Mammary epithelial cell (primary cell): ENCODE data around the gene PIKFYVE.

ENCODE experiments used
- EZH2 ChIP-seq: IDR thresholded peaks from 2 replicates; pipeline ENCODE4 v1.6.1; 2012; ENCODE audit warnings: low read length, inconsistent platforms, borderline replicate concordance
- TF ChIP-seq, protein P1 (sequence below), 2 donors: IDR thresholded peaks in 1 of 2; conservative IDR thresholded peaks in 1 of 2; 2 replicates each; pipeline ENCODE4 v1.5.1; 2011 to 2012; ENCODE audit warnings: inconsistent platforms in 2 of 2, low read length in 2 of 2, mild to moderate bottlenecking in 2 of 2, control low read depth in 1 of 2, low read depth in 1 of 2; ENCODE audit not compliant: insufficient read depth in 1 of 2; ENCODE audit errors: extremely low read depth in 1 of 2

DNA sequence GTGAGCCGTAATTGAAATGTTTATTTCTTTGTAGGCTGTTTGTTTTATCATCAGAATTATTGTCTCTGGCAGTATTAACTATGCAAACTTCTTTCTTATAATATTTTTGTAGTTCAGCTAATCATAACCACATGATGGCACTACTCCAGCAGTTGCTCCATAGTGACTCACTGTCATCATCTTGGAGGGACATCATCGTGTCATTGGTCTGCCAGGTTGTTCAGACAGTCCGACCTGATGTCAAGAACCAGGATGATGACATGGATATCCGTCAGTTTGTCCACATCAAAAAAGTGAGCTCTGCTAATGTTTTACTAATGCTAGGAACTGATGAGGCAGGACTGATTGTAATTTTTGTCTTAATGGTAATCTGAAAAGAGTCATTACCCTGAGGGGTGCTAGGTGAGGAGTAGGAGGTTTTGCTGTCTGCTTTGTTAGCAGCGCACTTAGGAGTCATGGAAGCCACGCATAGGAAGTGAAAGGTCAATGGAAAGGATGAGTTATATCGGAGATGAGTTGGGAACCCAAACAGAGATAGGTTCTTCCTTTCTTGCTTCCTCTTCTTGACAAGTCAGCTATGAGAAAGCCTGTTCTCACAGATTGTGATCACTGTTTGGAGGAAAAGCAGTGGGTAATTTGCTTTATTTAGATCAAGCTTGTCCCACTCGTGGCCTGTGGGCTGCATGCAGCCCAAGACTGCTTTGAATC is 49.2 kb downstream of the PIKFYVE start:
- TF ChIP-seq, protein P1, sequence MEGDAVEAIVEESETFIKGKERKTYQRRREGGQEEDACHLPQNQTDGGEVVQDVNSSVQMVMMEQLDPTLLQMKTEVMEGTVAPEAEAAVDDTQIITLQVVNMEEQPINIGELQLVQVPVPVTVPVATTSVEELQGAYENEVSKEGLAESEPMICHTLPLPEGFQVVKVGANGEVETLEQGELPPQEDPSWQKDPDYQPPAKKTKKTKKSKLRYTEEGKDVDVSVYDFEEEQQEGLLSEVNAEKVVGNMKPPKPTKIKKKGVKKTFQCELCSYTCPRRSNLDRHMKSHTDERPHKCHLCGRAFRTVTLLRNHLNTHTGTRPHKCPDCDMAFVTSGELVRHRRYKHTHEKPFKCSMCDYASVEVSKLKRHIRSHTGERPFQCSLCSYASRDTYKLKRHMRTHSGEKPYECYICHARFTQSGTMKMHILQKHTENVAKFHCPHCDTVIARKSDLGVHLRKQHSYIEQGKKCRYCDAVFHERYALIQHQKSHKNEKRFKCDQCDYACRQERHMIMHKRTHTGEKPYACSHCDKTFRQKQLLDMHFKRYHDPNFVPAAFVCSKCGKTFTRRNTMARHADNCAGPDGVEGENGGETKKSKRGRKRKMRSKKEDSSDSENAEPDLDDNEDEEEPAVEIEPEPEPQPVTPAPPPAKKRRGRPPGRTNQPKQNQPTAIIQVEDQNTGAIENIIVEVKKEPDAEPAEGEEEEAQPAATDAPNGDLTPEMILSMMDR (conservative IDR thresholded peaks at IDR 0.05 in 1 of 2, IDR thresholded peaks at IDR 0.05 in 1 of 2; ENCODE audit: extremely low read depth in 1 of 2, insufficient read depth in 1 of 2, low read depth in 1 of 2, low read length in 2 of 2), result no peak
- no peak for TF ChIP-seq EZH2
